LNCAP (cell line): ENCODE data around the gene CCNK.

Source experiments
- CTCF ChIP-seq: fragments of 450-650 bp; IDR thresholded peaks from 2 replicates; pipeline ENCODE4 v1.5.1; 2017; ENCODE audit warnings: mild to moderate bottlenecking

CCNK gene

GRCh38 chr14:99529899-99530298 lies 48.7 kb downstream of the CCNK start:
- TF ChIP-seq CTCF = peak; percentile 32; the same call in 1 of the 2 replicates

DNA sequence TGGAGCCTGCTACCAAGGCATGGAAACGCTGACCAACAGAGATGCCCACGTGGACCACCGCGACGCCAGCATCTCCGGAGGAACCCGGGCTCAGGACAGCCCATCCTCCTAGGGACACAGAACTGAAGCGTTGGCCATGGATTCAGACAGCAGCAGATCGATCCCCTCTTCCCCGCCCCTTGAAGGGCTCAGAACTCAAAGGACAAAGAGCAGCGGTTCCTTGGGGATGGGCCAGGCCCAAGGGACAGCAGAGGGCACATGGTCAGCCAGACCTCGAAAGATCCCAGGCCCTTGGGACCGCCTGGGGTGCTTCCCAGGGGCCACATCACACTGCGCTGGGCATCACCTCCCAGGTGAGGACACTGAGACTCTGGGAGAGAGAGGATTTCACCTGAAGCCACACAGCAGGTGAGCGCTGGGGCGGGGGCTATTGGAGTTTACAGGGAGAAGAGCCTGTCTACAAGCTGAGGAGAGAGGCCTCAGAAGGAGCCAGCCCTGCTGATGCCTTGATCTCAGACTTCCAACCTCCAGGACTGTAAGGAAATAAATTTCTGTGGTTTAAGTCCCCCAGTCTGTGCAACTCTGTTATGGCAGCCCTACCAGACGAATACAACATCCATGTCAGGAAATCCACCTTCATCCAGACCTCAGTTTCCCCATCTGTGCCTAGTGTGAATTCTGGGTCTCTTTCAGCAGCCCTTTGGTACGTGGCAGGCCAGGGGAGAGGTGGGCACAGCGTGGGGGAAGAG lies 49.4 kb downstream of the CCNK start:
- TF ChIP-seq CTCF = no peak

DNA sequence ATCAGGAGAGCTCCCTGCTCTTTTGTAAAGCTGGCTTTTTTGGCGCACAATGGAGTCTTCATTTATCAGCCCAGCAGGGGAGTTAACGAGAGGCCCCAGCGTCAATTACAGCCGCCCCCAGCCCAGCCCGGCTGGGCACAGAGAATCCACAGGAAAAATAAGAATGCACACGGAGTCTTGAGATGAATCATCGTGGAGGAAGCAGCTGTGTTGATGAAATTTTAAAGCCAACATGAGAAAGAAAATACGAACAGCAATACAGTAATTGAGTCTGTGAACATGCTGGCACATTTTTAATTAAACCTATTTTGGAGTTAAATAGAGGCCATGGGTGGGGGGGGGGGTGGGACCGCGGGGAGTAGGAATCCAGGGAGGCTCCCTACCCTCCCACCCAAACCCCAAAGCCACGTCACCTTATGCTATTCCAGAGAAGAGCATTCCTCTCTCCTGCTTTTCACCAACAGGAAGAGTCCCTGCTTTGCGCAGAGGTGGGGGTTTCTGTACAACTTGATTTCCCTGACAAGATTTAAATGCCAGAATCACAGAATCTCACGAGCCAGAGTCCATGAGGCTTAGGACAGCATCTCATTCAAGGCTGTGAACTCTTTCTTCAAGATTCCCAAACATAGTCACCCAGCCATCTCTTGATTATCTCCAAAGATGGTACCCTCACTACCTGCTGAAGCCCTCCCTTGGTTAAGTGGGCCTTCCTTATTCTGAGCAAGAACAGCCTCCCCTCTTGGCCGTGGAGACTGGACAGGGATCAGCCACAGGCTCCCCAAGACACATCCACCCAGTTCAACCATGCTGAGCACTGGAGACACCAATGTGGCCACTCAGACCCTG lies 50.3 kb downstream of the CCNK start:
- TF ChIP-seq CTCF = no peak

DNA sequence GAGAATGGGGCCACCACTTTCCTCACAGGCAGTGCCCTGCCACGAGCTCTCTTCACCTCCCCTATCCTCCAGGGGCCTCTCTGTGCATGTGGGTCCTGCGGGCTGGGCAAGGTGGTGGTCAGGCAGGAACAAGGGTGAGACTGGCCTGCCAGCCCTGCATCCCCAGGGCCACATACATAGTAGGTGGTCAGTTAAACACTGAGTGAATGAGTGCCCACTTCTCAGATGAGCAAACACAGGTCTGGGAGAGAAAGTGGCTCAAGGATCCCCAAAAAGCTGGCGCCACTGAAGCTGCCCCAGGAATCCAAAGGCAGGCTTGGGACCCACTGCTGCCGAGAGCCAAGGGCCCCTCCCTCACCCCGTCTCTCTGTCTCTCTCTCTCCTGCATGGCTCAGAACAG lies 51.1 kb downstream of the CCNK start:
- TF ChIP-seq CTCF = no peak

DNA sequence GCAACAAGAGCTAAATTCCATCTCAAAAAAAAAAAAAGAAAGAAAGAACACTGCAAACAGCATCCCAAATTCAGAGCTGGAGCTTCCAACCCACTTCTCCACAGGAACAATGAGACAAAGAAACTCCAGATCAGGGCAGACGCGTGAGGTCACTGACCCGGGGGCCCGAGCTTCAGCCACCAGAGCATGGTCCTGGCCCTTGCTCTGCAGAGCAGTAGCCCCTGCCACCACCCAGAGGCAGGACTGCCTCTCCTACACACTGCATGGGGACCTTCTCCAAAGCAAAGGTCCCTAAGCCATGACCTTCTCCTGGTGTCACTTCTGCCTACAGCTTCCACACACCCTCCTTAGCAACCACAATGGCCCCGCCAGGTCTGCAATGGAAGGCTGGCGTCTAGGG lies 53.1 kb downstream of the CCNK start:
- TF ChIP-seq CTCF = no peak

- TF ChIP-seq CTCF = no peak
These were observed 53.7 kb downstream of the CCNK start for GRCh38 chr14:99534863-99535262.

DNA sequence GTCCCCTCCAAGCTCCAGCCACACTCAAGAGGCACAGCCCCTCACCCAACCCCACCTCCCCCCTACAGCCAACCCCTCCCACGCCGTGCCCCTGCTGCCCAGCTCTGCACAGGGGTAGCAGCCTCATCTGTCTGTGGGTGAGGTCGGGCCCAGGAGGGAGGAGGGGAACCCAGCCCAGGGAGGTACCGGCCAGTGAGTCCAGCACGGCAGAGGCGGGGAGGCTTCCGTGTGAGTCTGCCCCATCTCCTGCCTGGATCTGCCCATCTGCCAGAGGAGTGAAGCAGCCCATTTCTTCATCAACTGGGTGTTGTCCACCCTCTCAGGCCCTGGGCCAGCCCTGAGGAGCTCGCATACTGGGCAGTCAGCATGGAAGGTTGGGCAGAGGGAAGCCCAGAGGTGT lies 54.2 kb downstream of the CCNK start:
- TF ChIP-seq CTCF = no peak
